IPS-18c (cell line): ENCODE data around the gene CHD6.

Source experiments
- H3K4me3 ChIP-seq: 2 replicates; pipeline ENCODE4 v1.7.0; 2013; ENCODE audit warnings: low read depth, mild to moderate bottlenecking, low read length, moderate library complexity; ENCODE audit not compliant: insufficient read depth
- H3K9me3 ChIP-seq: one replicate; pipeline ENCODE4 v1.6.1; 2013; ENCODE audit warnings: mild to moderate bottlenecking, low read length, moderate library complexity; ENCODE audit not compliant: control insufficient read depth, insufficient read depth

Gene CHD6

GRCh38 chr20:41365777-41366545, 252.2 kb downstream of the CHD6 start:
- Histone ChIP-seq H3K9me3 (peaks cover 2% of the 10 kb centered on the region), H3K4me3 (peak overlapping the region; percentile 41)

- Histone ChIP-seq H3K9me3 (peaks cover 2% of the 10 kb centered on the region), H3K4me3 (no peak overlapping the region)
Measured at GRCh38 chr20:41364967-41365765, 253.0 kb downstream of the CHD6 start.

- no peak overlapping the region for H3K4me3 ChIP-seq
- H3K9me3 ChIP-seq: peaks cover 2% of the 10 kb centered on the region
Measured at GRCh38 chr20:41364236-41364855, 253.8 kb downstream of the CHD6 start.

GRCh38 chr20:41363601-41364000, 254.6 kb downstream of the CHD6 start:
- Histone ChIP-seq H3K9me3 (peaks cover 2% of the 10 kb centered on the region), H3K4me3 (no peak overlapping the region)

- no peak overlapping the region for H3K4me3 ChIP-seq
- H3K9me3 ChIP-seq: peaks cover 2% of the 10 kb centered on the region
Measured at GRCh38 chr20:41362748-41363140, 255.4 kb downstream of the CHD6 start.

GRCh38 chr20:41361757-41362747, 256.1 kb downstream of the CHD6 start:
- Histone ChIP-seq H3K9me3 (no peaks in the 10 kb centered on the region), H3K4me3 (no peak overlapping the region)

GRCh38 chr20:41360831-41361756, 257.1 kb downstream of the CHD6 start:
- Histone ChIP-seq H3K4me3 (no peak overlapping the region), H3K9me3 (no peaks in the 10 kb centered on the region)

GRCh38 chr20:41359541-41360011, 258.6 kb downstream of the CHD6 start:
- Histone ChIP-seq H3K9me3 (no peaks in the 10 kb centered on the region), H3K4me3 (no peak overlapping the region)

GRCh38 chr20:41358717-41359116, 259.5 kb downstream of the CHD6 start:
- Histone ChIP-seq H3K9me3 (no peaks in the 10 kb centered on the region), H3K4me3 (no peak overlapping the region)

- Histone ChIP-seq H3K9me3 (no peaks in the 10 kb centered on the region), H3K4me3 (no peak overlapping the region)
Measured at GRCh38 chr20:41358230-41358629, 259.9 kb downstream of the CHD6 start.

GRCh38 chr20:41357424-41358163, 260.6 kb downstream of the CHD6 start:
- Histone ChIP-seq H3K4me3 (no peak overlapping the region), H3K9me3 (no peaks in the 10 kb centered on the region)

- H3K4me3 ChIP-seq: no peak overlapping the region
- no peaks in the 10 kb centered on the region for H3K9me3 ChIP-seq
Measured at GRCh38 chr20:41356951-41357350, 261.2 kb downstream of the CHD6 start.

- no peak overlapping the region for H3K4me3 ChIP-seq
- H3K9me3 ChIP-seq: no peaks in the 10 kb centered on the region
Measured at GRCh38 chr20:41355598-41356203, 262.5 kb downstream of the CHD6 start.

GRCh38 chr20:41355192-41355591, 263.0 kb downstream of the CHD6 start:
- no peak overlapping the region for H3K4me3 ChIP-seq
- no peaks in the 10 kb centered on the region for H3K9me3 ChIP-seq

- no peaks in the 10 kb centered on the region for H3K9me3 ChIP-seq
- no peak overlapping the region for H3K4me3 ChIP-seq
Measured at GRCh38 chr20:41353530-41353929, 264.6 kb downstream of the CHD6 start.
